ENCODE data around the gene GAS2L2.

DNA sequence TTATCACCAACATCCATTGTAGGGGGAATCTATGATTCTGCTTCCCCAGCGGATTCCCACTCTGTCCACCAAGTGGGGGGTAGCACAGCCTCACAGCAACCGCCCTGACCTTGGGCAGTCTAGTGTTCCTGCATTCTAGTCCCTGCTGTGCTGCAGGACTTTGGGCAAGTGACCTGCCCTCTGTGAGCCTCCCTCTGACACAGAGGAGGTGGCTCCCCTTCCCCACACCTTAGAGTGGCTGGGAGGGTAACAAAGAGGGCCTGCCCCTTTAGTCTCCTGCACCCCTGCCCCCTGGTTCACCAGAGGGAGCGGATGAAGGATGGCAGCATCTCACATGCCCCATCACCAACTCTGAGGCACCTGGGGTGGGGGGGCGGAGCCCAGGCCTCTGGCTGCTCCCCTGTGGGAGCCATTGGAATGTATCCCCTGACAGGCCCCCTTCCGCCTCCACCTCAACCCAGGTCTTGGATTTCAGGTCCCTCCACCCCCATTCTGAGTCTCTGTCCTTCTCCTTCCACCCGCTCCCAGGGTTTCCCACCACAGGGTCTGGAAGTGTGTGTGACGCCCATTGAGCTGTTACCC is 10.1 kb downstream of the GAS2L2 start:
- TF ChIP-seq, protein P1, sequence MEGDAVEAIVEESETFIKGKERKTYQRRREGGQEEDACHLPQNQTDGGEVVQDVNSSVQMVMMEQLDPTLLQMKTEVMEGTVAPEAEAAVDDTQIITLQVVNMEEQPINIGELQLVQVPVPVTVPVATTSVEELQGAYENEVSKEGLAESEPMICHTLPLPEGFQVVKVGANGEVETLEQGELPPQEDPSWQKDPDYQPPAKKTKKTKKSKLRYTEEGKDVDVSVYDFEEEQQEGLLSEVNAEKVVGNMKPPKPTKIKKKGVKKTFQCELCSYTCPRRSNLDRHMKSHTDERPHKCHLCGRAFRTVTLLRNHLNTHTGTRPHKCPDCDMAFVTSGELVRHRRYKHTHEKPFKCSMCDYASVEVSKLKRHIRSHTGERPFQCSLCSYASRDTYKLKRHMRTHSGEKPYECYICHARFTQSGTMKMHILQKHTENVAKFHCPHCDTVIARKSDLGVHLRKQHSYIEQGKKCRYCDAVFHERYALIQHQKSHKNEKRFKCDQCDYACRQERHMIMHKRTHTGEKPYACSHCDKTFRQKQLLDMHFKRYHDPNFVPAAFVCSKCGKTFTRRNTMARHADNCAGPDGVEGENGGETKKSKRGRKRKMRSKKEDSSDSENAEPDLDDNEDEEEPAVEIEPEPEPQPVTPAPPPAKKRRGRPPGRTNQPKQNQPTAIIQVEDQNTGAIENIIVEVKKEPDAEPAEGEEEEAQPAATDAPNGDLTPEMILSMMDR (IDR thresholded peaks at IDR 0.05), result no peak
- TF ChIP-seq POLR2A (IDR thresholded peaks at IDR 0.05), result no peak

All from tibial nerve (tissue), 3 donors.